Fibroblast of skin of right quadriceps (primary cell): ENCODE data around the gene IL17C.
"Not testable (repeated sequence)": the region's sequence is repeated elsewhere in the genome, so short reads cannot be mapped to it uniquely, and the experiment has no call there.

Source experiments
- DNase-seq: peaks from one replicate; pipeline ENCODE4 v3.0.0-alpha.2; 2013

The IL17C gene

GRCh38 chr16:88662843-88663606 is 24.7 kb downstream of the IL17C start, which contains the start of gene MVD:
Gene MVD, minus strand, starts transcription at chr16:88663091. Its CDS starts 11 bp downstream, at chr16:88663080.
- DNase-seq = peak; percentile 97

GRCh38 chr16:88665148-88665547 is 26.8 kb downstream of the IL17C start:
- DNase-seq = no peak

- DNase-seq = no peak
These were observed 27.2 kb downstream of the IL17C start for GRCh38 chr16:88665570-88665969.

GRCh38 chr16:88667461-88667860 is 29.1 kb downstream of the IL17C start:
- no peak for DNase-seq

- DNase-seq = not testable (repeated sequence)
These were observed 31.1 kb downstream of the IL17C start for GRCh38 chr16:88669493-88669892.

GRCh38 chr16:88669980-88670379 is 31.6 kb downstream of the IL17C start:
- no peak for DNase-seq

- DNase-seq = no peak
These were observed 33.4 kb downstream of the IL17C start for GRCh38 chr16:88671806-88672205.

- DNase-seq = no peak
These were observed 34.4 kb downstream of the IL17C start for GRCh38 chr16:88672776-88673175.

- no peak for DNase-seq
These were observed 35.5 kb downstream of the IL17C start for GRCh38 chr16:88673716-88674379.

GRCh38 chr16:88676502-88677242 is 38.3 kb downstream of the IL17C start:
- no peak for DNase-seq

GRCh38 chr16:88677721-88678120 is 39.3 kb downstream of the IL17C start:
- DNase-seq = no peak

GRCh38 chr16:88678224-88678979 is 40.0 kb downstream of the IL17C start:
- no peak for DNase-seq

- no peak for DNase-seq
These were observed 42.2 kb downstream of the IL17C start for GRCh38 chr16:88680554-88681083.

- DNase-seq = no peak
These were observed 42.8 kb downstream of the IL17C start for GRCh38 chr16:88681084-88681680.

- no peak for DNase-seq
These were observed 43.5 kb downstream of the IL17C start for GRCh38 chr16:88681709-88682451.

- no peak for DNase-seq
These were observed 46.3 kb downstream of the IL17C start for GRCh38 chr16:88684569-88685155.

GRCh38 chr16:88685156-88686061 is 47.0 kb downstream of the IL17C start:
- peak; percentile 59 for DNase-seq

GRCh38 chr16:88686062-88686438 is 47.7 kb downstream of the IL17C start:
- no peak for DNase-seq

- DNase-seq = no peak
These were observed 48.3 kb downstream of the IL17C start, which contains the start of gene SNAI3 for GRCh38 chr16:88686439-88687253. Gene SNAI3, minus strand, starts transcription at chr16:88686507. Its CDS starts 101 bp downstream, at chr16:88686406.
